GM19397 (cell line): ENCODE measurements around the gene SMARCA4.

Experiments used
- ATAC-seq: cut with Tn5 transposase; IDR thresholded peaks from one replicate; pipeline ENCODE4 v1.9.1; 2021; ENCODE audit warnings: mild to moderate bottlenecking, moderate library complexity; ENCODE audit not compliant: unreplicated experiment

SMARCA4 gene

GRCh38 chr19:10960314-10961072 is at the start of gene SMARCA4:
Gene SMARCA4 (plus strand): TSS chr19:10961030. CDS start chr19:10984152, 23,122 bp downstream.
- peak; percentile 81 for ATAC-seq

- no peak for ATAC-seq
These were observed 49.1 kb upstream of the SMARCA4 start for GRCh38 chr19:10911579-10912363.

- no peak for ATAC-seq
These were observed 48.2 kb upstream of the SMARCA4 start for GRCh38 chr19:10912619-10913018.

- ATAC-seq, result no peak
These were observed 47.0 kb upstream of the SMARCA4 start for GRCh38 chr19:10913716-10914340.

- ATAC-seq, result no peak
These were observed 45.4 kb upstream of the SMARCA4 start for GRCh38 chr19:10915130-10916091.

GRCh38 chr19:10916602-10917001 is 44.2 kb upstream of the SMARCA4 start:
- no peak for ATAC-seq

GRCh38 chr19:10918359-10918758 is 42.5 kb upstream of the SMARCA4 start:
- no peak for ATAC-seq

GRCh38 chr19:10919352-10920287 is 41.2 kb upstream of the SMARCA4 start:
- ATAC-seq, result no peak

GRCh38 chr19:10920288-10920655 is 40.6 kb upstream of the SMARCA4 start:
- ATAC-seq, result no peak

GRCh38 chr19:10920781-10921180 is 40.0 kb upstream of the SMARCA4 start:
- ATAC-seq, result no peak

GRCh38 chr19:10921199-10921909 is 39.5 kb upstream of the SMARCA4 start:
- ATAC-seq, result no peak

GRCh38 chr19:10921910-10922637 is 38.8 kb upstream of the SMARCA4 start:
- no peak for ATAC-seq

GRCh38 chr19:10922638-10923014 is 38.2 kb upstream of the SMARCA4 start:
- no peak for ATAC-seq

GRCh38 chr19:10923260-10924112 is 37.3 kb upstream of the SMARCA4 start:
- ATAC-seq, result no peak

- no peak for ATAC-seq
These were observed 36.2 kb upstream of the SMARCA4 start for GRCh38 chr19:10924597-10924996.

- ATAC-seq, result no peak
These were observed 32.9 kb upstream of the SMARCA4 start for GRCh38 chr19:10927730-10928562.
